NCI-H2029 (cell line): ENCODE data around the gene PARVB.

Experiments used
- DNase-seq: peaks from one replicate; lab custom pipeline; 2025; lab: John Stamatoyannopoulos, UW

Gene PARVB

GRCh38 chr22:44219101-44219870, 195.2 kb downstream of the PARVB start:
- DNase-seq, result no peak

DNA sequence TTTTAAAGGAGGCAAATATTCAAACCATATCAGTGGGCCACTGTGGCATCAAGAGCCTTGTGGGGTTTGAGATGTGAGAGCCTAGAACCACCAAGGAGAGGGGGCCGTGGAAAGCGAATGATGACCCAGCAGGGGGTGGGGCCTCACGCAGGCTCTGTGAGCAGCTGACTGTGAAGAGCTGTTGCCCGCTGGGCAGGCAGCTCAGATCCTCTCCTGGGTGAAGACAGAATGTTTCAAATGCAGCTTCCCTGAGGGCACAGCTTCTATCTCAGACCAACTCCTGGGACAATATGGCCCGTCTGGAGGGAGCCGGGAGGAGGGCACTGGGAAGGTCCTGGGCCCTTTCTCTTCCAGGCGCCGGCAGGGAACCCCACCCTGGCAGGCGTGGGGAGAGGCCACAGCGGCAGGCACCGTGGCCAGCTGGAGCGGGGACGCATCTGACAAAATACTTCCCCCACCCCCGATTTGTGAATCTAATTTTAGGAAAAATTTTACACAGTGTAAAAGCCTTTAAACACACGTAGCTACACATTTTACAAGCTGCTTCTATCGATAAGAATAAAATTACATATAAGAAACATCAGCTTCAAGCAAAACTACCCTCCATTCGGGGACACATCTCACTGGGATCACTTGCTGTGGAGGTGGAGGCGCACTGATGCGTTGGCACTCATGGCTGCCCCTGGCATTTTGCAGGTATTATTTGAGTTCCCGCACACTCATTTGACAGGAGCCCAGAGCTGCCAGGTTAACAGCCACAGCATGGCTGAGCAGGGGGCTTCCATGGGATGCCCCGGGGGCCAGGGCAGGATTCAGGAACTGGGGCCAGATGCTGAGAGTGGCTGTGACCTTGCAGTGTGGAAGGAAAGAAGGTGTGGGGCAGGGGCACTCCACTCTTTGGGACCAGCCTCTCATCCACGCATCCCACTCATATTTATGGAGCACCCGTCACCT, 196.9 kb downstream of the PARVB start:
- DNase-seq, result no peak

GRCh38 chr22:44221710-44222475, 197.8 kb downstream of the PARVB start:
- no peak for DNase-seq
